Measurements from ENCODE around the gene SLC6A14. TPM values are rescaled to one million over a fixed set of nuclear protein-coding genes. Genes with fewer than 3 reads are reported as not detected.

Gene SLC6A14
- not detected for total RNA-seq
- long read RNA-seq: 0 reads

- DNase-seq (ENCODE audit: low spot score): no peak
These were observed at the start of gene SLC6A14 for GRCh38 chrX:116436358-116436816. TSS of gene SLC6A14 (plus strand) at chrX:116436606. CDS start at chrX:116436710, 104 bp downstream.

- DNase-seq (ENCODE audit: low spot score): no peak
These were observed 40.7 kb upstream of the SLC6A14 start for GRCh38 chrX:116395752-116396151.

GRCh38 chrX:116399681-116400080 lies 36.7 kb upstream of the SLC6A14 start:
- DNase-seq (ENCODE audit: low spot score): no peak

- no peak for DNase-seq (ENCODE audit: low spot score)
These were observed 27.2 kb upstream of the SLC6A14 start for GRCh38 chrX:116409219-116409618.

- no peak for DNase-seq (ENCODE audit: low spot score)
These were observed 23.1 kb upstream of the SLC6A14 start for GRCh38 chrX:116413273-116413672.

- DNase-seq (ENCODE audit: low spot score): no peak
These were observed 19.2 kb upstream of the SLC6A14 start for GRCh38 chrX:116417214-116417613.

GRCh38 chrX:116417968-116418367 lies 18.4 kb upstream of the SLC6A14 start:
- DNase-seq (ENCODE audit: low spot score): no peak

GRCh38 chrX:116427978-116428377 lies 8.4 kb upstream of the SLC6A14 start:
- DNase-seq (ENCODE audit: low spot score): no peak

- DNase-seq (ENCODE audit: low spot score): no peak
These were observed 809 bp upstream of the SLC6A14 start for GRCh38 chrX:116435597-116435996.

- DNase-seq (ENCODE audit: low spot score): no peak
These were observed 12.8 kb downstream of the SLC6A14 start for GRCh38 chrX:116449156-116449555.

GRCh38 chrX:116462822-116463221 lies 26.4 kb downstream of the SLC6A14 start, which contains the start of gene CT83:
TSS of gene CT83 (minus strand) at chrX:116462976. CDS start at chrX:116462856, 120 bp downstream.
- no peak for DNase-seq (ENCODE audit: low spot score)

GRCh38 chrX:116480059-116480458 lies 43.7 kb downstream of the SLC6A14 start:
- no peak for DNase-seq (ENCODE audit: low spot score)

- no peak for DNase-seq (ENCODE audit: low spot score)
These were observed 53.7 kb downstream of the SLC6A14 start for GRCh38 chrX:116490104-116490503.

- DNase-seq (ENCODE audit: low spot score): no peak
These were observed 56.9 kb downstream of the SLC6A14 start for GRCh38 chrX:116493271-116493670.

- no peak for DNase-seq (ENCODE audit: low spot score)
These were observed 63.4 kb downstream of the SLC6A14 start for GRCh38 chrX:116499780-116500179.

Other genes starting within 250 kb of the SLC6A14 start
- gene CT83, start 26.4 kb downstream of the SLC6A14 start, total RNA-seq: not detected